Dedifferentiated amniotic fluid mesenchymal stem cell (primary cell): ENCODE measurements around the gene APOL6.
"Not testable (repeated sequence)": the region's sequence is repeated elsewhere in the genome, so short reads cannot be mapped to it uniquely, and the experiment has no call there.

Source experiments
- DNase-seq: peaks from one replicate; pipeline ENCODE4 v3.0.0-alpha.2; 2016; ENCODE audit errors: extremely low spot score

The APOL6 gene

GRCh38 chr22:35617137-35617755 is 31.0 kb upstream of the APOL6 start, which contains the start of gene MB:
Gene MB (minus strand): TSS chr22:35617329. CDS start chr22:35617257, 72 bp downstream.
- DNase-seq = no peak

GRCh38 chr22:35618427-35619223 is 29.6 kb upstream of the APOL6 start:
- DNase-seq = no peak

GRCh38 chr22:35619336-35620094 is 28.7 kb upstream of the APOL6 start:
- DNase-seq = no peak

- no peak for DNase-seq
Observed at GRCh38 chr22:35620624-35621251, 27.5 kb upstream of the APOL6 start.

GRCh38 chr22:35621451-35621850 is 26.8 kb upstream of the APOL6 start:
- no peak for DNase-seq

- no peak for DNase-seq
Observed at GRCh38 chr22:35622191-35622913, 25.9 kb upstream of the APOL6 start.

GRCh38 chr22:35623885-35624284 is 24.4 kb upstream of the APOL6 start:
- not testable (repeated sequence) for DNase-seq

GRCh38 chr22:35624547-35624946 is 23.7 kb upstream of the APOL6 start:
- DNase-seq = no peak

- no peak for DNase-seq
Observed at GRCh38 chr22:35625763-35626432, 22.3 kb upstream of the APOL6 start.

- peak; percentile 80 for DNase-seq
Observed at GRCh38 chr22:35627267-35628041, 20.8 kb upstream of the APOL6 start.

- DNase-seq = no peak
Observed at GRCh38 chr22:35628732-35629131, 19.5 kb upstream of the APOL6 start.

GRCh38 chr22:35629406-35630216 is 18.6 kb upstream of the APOL6 start:
- peak; percentile 97 for DNase-seq

GRCh38 chr22:35630387-35630793 is 17.9 kb upstream of the APOL6 start:
- peak; percentile 25 for DNase-seq

GRCh38 chr22:35630891-35631290 is 17.4 kb upstream of the APOL6 start:
- no peak for DNase-seq

- no peak for DNase-seq
Observed at GRCh38 chr22:35631597-35631996, 16.6 kb upstream of the APOL6 start.

GRCh38 chr22:35632935-35633334 is 15.3 kb upstream of the APOL6 start:
- no peak for DNase-seq

GRCh38 chr22:35633520-35633919 is 14.7 kb upstream of the APOL6 start:
- DNase-seq = no peak

- DNase-seq = no peak
Observed at GRCh38 chr22:35634015-35634414, 14.2 kb upstream of the APOL6 start.

GRCh38 chr22:35634943-35635540 is 13.2 kb upstream of the APOL6 start:
- no peak for DNase-seq
